ENCODE measurements around the gene CPA2.
"Not testable (repeated sequence)": the region's sequence is repeated elsewhere in the genome, so short reads cannot be mapped to it uniquely, and the experiment has no call there.

The CPA2 gene

GRCh38 chr7:130266258-130266960 lies at the start of gene CPA2:
TSS of gene CPA2 (plus strand) at chr7:130266863. CDS start at chr7:130266882, 19 bp downstream.
- no peak for DNase-seq (ENCODE audit: low read depth, low spot score)

GRCh38 chr7:130218806-130219620 lies 47.6 kb upstream of the CPA2 start:
- no peak for DNase-seq (ENCODE audit: low read depth, low spot score)

DNA sequence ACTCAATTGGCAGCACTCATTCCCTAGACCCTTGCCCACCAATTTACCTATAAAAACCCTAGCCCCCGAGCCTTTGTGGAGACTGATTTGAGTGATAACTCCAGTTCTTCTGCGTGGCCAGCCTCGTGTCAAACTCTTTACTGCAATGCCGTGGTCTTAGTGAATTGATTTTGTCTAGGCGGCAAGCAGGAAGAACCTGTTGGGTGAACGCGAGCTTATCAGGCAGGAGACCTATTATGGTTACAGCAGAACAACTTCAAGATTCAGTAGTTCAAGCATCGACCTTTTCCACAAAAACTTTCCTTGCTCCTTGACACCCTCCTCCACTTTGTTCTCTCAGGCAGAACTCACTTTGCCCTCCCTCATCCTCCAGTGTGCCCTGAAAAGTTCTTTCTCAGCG lies 46.8 kb upstream of the CPA2 start:
- DNase-seq (ENCODE audit: low read depth, low spot score), result no peak

DNA sequence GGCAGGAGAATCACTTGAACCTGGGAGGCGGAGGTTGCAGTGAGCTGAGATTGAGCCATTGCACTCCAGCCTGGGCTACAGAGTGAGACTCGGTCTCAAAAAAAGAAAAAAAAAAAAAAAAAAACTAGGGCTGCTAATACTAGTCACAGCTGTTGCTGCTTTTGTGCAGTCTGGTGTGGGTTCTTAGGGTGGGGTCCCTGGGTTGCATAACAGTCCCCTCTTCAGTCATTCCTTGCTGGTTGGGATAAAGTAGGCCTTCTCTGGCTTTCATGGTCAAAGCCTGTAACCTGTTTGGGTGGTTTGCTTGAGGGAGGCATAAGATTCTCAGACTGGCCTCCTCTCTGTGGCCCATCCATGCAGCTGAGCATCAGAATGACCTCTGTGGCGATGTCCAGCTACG lies 44.9 kb upstream of the CPA2 start:
- no peak for DNase-seq (ENCODE audit: low read depth, low spot score)

DNA sequence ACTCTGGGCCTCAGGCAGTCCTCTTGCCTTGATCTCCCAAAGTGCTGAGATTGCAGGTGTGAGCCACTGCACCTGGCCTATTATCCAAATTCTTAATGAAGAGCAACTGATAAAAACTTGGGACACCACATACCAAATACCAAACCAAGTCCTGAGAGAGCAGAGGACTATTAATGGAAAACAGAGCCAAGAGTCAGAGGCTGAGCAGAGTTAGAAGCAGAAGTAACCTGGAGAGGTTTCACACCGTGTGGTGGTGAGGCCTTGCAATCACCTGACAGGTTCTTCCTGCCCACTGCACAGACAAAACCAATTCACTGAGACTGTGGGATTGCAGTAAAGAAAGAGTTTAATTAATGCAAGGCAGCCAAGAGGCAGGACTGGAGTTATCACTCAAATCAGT lies 43.0 kb upstream of the CPA2 start:
- no peak for DNase-seq (ENCODE audit: low read depth, low spot score)

DNA sequence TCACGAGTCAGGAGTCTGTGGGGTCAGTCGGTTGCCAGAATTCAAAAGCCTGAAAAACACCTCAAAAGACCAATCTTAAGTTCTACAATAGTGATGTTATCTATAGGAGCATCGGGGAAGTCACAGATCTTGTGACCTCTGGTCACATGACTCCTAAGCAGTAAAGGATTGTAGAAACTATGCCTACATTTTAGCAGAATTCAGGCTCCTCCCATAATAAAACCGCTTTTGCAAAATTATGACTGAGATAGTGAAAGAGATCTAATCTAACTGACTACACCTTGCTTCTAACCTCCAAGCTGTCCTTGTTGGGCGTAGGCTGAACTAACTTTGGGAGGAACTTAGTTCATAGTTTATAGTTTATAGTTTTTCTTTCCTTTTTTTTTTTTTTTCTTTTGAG lies 42.5 kb upstream of the CPA2 start:
- DNase-seq (ENCODE audit: low read depth, low spot score), result no peak

- not testable (repeated sequence) for DNase-seq (ENCODE audit: low read depth, low spot score)
Observed at GRCh38 chr7:130224923-130225322, 41.7 kb upstream of the CPA2 start.

DNA sequence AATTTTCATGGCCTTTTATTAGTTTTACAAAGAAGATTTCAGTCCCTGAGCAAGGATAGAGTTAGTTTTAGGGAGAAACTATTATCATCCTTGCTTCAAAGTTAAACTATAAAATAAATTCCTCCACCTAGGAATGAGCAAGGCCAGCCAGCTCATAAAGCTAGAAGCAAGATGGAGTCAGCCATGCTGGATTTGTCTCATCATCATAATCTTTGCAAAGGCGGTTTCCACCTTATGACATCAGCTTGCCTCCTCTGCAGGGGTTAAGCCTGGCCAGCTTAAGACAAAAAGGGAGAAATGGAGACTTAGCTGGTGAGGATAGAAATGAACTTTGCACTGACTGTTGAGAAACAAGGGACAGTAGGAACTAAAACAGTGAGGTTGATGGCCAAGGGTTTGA lies 40.3 kb upstream of the CPA2 start:
- DNase-seq (ENCODE audit: low read depth, low spot score), result no peak

- DNase-seq (ENCODE audit: low read depth, low spot score), result no peak
Observed at GRCh38 chr7:130227883-130228575, 38.6 kb upstream of the CPA2 start.

DNA sequence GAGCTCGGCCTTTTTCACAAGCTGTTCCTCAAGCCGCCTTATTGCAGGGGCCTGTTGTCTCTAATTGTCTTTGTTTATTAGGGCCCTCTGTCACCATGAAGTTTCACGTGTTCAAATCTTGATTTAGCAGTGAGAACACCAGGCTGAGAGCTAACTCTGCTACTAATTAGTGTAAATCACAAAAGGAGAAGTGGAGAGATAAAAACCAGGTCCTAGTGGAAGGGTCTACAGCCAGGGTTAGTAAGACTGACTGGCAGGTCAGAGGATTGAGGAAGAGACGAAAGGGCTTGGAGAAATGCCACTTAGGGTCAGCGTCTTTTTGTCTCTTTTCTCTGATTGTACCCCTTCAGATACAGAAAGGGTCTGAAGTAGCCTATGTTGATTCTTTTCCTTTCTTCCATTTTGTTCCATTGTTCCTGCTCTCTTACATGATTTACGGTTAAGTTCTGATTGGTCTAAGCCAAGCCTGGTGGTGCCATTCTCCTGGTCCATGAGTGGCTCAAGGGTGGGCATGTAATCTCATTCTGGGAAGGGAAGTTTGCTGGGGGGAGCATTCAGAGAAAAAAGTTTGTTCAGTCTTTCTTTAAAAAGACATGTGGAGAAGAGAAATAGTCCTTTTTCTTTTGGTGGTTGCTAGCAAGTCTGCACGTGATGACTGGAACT lies 37.7 kb upstream of the CPA2 start:
- no peak for DNase-seq (ENCODE audit: low read depth, low spot score)

DNA sequence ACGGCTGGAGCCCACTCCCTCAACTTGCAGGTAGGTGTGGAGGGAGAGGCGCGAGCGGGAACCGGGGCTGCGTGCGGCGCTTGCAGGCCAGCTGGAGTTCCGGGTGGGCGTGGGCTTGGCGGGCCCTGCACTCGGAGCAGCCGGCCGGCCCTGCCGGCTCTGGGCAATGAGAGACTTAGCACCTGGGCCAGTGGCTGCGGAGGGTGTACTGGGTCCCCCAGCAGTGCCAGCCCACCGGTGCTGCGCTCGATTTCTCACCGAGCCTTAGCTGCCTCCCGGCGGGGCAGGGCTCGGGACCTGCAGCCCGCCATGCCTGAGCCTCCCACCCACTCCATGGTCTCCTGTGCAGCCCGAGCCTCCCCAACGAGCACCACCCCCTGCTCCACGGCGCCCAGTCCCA lies 36.7 kb upstream of the CPA2 start:
- DNase-seq (ENCODE audit: low read depth, low spot score), result not testable (repeated sequence)

DNA sequence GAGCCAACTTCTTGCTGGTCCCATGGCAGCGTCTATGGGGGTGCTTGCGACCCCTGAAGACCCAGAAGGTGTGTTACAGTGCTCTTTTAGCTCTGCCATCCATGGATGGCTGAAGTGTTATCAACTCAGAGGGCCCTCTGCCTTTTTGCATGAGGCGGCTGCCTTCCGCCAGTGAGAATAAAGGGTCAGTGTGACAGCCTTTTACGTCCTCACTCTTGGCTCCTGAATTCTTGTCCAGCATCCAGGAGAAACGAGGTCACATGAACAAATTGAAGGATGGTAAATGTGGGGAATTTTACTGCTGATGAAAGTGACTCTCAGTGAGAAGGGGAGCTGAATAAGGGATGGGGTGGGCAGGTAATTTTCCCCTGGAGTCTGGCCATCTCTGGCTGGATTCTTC lies 34.9 kb upstream of the CPA2 start:
- DNase-seq (ENCODE audit: low read depth, low spot score), result no peak

- no peak for DNase-seq (ENCODE audit: low read depth, low spot score)
Observed at GRCh38 chr7:130232209-130232608, 34.5 kb upstream of the CPA2 start.

- no peak for DNase-seq (ENCODE audit: low read depth, low spot score)
Observed at GRCh38 chr7:130234078-130234477, 32.6 kb upstream of the CPA2 start.

- not testable (repeated sequence) for DNase-seq (ENCODE audit: low read depth, low spot score)
Observed at GRCh38 chr7:130236361-130236760, 30.3 kb upstream of the CPA2 start.

DNA sequence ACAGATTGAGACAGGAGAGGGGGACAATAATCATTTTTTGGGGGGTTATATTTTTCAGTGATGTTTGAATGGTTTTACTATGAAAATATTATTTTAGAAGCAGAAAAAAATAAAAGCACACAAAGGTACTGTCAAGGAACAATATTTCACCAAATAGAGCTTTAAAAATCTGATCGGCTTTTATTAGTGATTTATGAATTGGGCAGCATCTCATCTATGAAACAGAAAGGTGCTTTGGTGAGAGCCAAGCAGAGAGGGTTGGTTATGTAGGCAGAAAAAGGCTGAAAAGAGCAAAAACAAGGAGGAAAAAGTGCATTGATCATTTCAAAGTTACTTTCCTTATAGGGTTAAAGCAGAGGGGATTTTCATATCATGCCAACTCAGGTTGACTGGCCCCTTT lies 26.4 kb upstream of the CPA2 start:
- no peak for DNase-seq (ENCODE audit: low read depth, low spot score)

DNA sequence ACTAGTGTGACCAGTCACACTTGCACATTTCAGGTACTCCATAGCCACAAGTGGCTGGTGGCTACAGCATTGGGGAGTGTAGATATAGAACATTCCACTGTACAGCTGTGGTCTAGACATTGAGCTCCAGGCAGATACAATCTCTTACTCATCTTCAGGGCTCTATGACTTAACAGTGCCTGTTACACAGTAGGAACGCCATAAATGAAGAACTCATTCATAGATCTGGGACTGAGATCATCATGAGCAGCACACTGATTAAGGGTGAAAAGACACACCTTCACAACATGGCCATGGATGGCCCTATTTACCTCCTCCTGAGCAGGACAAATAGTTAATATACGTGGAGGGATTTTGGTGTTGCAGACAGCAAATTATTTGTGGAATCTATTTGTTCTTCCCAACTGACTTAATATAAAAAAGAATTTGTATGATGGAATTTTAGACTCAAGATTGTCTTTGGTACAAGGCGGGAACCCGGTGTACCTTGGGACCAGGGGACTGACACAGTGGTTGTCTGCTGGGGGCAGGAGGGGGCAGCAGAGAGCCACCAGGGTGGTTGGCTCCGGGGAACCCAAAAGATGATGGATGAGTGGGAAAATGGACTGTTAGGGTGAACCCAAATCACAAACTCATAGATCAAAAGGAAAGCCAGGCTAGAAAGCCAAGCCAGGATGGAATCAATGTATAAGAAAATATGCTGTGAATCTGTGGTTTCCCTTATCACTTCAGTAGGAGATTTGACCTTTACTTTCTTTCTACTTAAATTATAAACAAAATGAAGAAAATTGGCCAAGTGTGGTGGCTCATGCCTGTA lies 24.3 kb upstream of the CPA2 start:
- DNase-seq (ENCODE audit: low read depth, low spot score), result peak; percentile 23

- DNase-seq (ENCODE audit: low read depth, low spot score), result not testable (repeated sequence)
Observed at GRCh38 chr7:130243486-130243885, 23.2 kb upstream of the CPA2 start.

DNA sequence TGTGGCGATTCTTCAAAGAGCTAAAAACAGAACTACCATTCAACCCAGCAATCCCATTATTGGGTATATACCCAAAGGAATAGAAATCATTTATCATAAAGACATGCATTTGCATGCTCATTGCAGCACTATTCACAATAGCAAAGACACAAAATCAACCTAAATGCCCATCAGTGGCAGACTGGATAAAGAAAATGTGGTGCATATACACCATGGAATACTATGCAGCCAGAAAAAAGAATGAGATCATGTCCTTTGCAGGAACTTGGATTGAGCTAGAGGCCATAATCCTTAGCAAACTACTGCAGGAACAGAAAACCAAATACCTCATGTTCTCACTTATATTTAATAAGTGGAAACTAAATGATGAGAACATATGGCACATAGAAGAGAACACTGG lies 20.2 kb upstream of the CPA2 start:
- DNase-seq (ENCODE audit: low read depth, low spot score), result not testable (repeated sequence)

DNA sequence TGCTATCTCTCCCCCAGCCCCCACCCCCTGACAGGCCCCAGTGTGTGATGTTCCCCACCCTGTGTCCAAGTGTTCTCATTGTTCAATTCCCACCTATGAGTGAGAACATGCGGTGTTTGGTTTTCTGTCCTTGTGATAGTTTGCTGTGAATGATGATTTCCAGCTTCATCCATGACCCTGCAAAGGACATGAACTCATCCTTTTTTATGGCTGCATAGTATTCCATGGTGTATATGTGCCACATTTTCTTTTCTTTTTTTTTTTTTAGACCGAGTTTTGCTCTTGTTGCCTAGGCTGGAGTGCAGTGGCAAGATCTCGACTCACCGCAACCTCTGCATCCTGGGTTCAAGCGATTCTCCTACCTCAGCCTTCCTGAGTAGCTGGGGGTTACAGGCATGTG lies 17.8 kb upstream of the CPA2 start:
- DNase-seq (ENCODE audit: low read depth, low spot score), result not testable (repeated sequence)

DNA sequence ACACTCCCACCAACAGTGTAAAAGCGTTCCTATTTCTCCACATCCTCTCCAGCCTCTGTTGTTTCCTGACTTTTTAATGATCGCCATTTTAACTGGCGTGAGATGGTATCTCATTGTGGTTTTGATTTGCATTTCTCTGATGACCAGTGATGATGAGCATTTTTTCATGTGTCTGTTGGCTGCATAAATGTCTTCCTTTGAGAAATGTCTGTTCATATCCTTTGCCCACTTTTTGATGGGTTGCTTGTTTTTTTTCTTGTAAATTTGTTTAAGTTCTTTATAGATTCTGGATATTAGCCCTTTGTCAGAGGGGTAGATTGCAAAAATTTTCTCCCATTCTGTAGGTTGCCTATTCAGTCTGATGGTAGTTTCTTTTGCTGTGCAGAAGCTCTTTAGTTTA lies 17.0 kb upstream of the CPA2 start:
- not testable (repeated sequence) for DNase-seq (ENCODE audit: low read depth, low spot score)
